Liver (tissue), 9 donors: ENCODE data around the gene NDRG2. TPM values are rescaled to one million over a fixed set of nuclear protein-coding genes. Genes with fewer than 3 reads are reported as not detected.
"Not testable (repeated sequence)": the region's sequence is repeated elsewhere in the genome, so short reads cannot be mapped to it uniquely, and the experiment has no call there.

Experiments
- DNase-seq: peaks from one replicate; pipeline ENCODE4 v3.0.0-alpha.2; 2017; ENCODE audit warnings: low spot score
- H3K27ac ChIP-seq, 2 donors: one replicate each; pipeline ENCODE4 v1.7.0; 2013; ENCODE audit warnings: inconsistent platforms in 2 of 2, low read length in 2 of 2, control low read depth in 1 of 2, low read depth in 1 of 2, mild to moderate bottlenecking in 1 of 2
- H3K27me3 ChIP-seq, 4 donors: one replicate each; pipeline versions ENCODE4 v1.6.1 to v1.7.0; 2013; ENCODE audit warnings: low read length in 3 of 4, inconsistent platforms in 1 of 4, mild to moderate bottlenecking in 1 of 4, moderate library complexity in 1 of 4; ENCODE audit not compliant: control insufficient read depth in 4 of 4, insufficient read depth in 4 of 4
- H3K36me3 ChIP-seq, 4 donors: one replicate each; pipeline versions ENCODE4 v1.6.1 to v1.7.0; 2013; ENCODE audit warnings: low read length in 3 of 4, mild to moderate bottlenecking in 3 of 4, low read depth in 1 of 4, moderate library complexity in 1 of 4; ENCODE audit not compliant: control insufficient read depth in 4 of 4, insufficient read depth in 3 of 4
- H3K4me1 ChIP-seq, 4 donors: one replicate each; pipeline versions ENCODE4 v1.6.1 to v1.7.0; 2013; ENCODE audit warnings: low read length in 3 of 4, mild to moderate bottlenecking in 3 of 4, moderate library complexity in 1 of 4; ENCODE audit not compliant: control insufficient read depth in 4 of 4, insufficient read depth in 4 of 4
- H3K4me3 ChIP-seq, 3 donors: one replicate each; pipeline versions ENCODE4 v1.6.1 to v1.7.0; 2013; ENCODE audit warnings: low read length in 3 of 3, control low read depth in 1 of 3, low read depth in 1 of 3, mild to moderate bottlenecking in 1 of 3
- H3K9ac ChIP-seq, 2 donors: one replicate each; pipeline ENCODE4 v1.7.0; 2013; ENCODE audit warnings: low read length in 2 of 2, mild to moderate bottlenecking in 2 of 2, moderate library complexity in 2 of 2, control low read depth in 1 of 2, low read depth in 1 of 2
- H3K9me3 ChIP-seq, 4 donors: one replicate each; pipeline versions ENCODE4 v1.6.1 to v1.7.0; 2013; ENCODE audit warnings: low read length in 3 of 4; ENCODE audit not compliant: control insufficient read depth in 4 of 4
- ATF3 ChIP-seq: IDR thresholded peaks from 2 replicates; pipeline ENCODE4 v1.6.1; 2016; ENCODE audit warnings: antibody characterized with exemption
- CTCF ChIP-seq: fragments of 150-350 bp; IDR thresholded peaks from 2 replicates; pipeline ENCODE4 v1.5.1; 2017; ENCODE audit warnings: improper control_type of control experiment, low read depth, low read length; ENCODE audit not compliant: missing input control
- EGR1 ChIP-seq, 2 donors: IDR thresholded peaks; 2 replicates each; pipeline ENCODE4 v1.6.1; 2016 to 2018; ENCODE audit warnings: antibody characterized with exemption in 2 of 2, low read depth in 2 of 2
- FOXA1 ChIP-seq: IDR thresholded peaks from 2 replicates; pipeline ENCODE4 v1.6.1; 2016; ENCODE audit warnings: antibody characterized with exemption
- FOXA2 ChIP-seq: IDR thresholded peaks from 2 replicates; pipeline ENCODE4 v1.6.1; 2016; ENCODE audit warnings: antibody characterized with exemption
- GABPA ChIP-seq, 2 donors: IDR thresholded peaks in 1 of 2; conservative IDR thresholded peaks in 1 of 2; 2 replicates each; pipeline ENCODE4 v1.6.1; 2016; ENCODE audit warnings: antibody characterized with exemption in 2 of 2, mild to moderate bottlenecking in 1 of 2, moderate library complexity in 1 of 2
- HNF4A ChIP-seq, 2 donors: conservative IDR thresholded peaks; 2 replicates each; pipeline ENCODE4 v1.6.1; 2016; ENCODE audit warnings: antibody characterized with exemption in 2 of 2, mild to moderate bottlenecking in 2 of 2
- HNF4G ChIP-seq: IDR thresholded peaks from 2 replicates; pipeline ENCODE4 v1.6.1; 2016; ENCODE audit warnings: antibody characterized with exemption
- JUND ChIP-seq, 2 donors: IDR thresholded peaks; 2 replicates each; pipeline ENCODE4 v1.6.1; 2016; ENCODE audit warnings: antibody characterized with exemption in 2 of 2
- MAX ChIP-seq: IDR thresholded peaks from 2 replicates; pipeline ENCODE4 v1.6.1; 2016; ENCODE audit warnings: antibody characterized with exemption
- NR2F2 ChIP-seq: IDR thresholded peaks from 2 replicates; pipeline ENCODE4 v1.6.1; 2016; ENCODE audit warnings: antibody characterized with exemption
- RAD21 ChIP-seq, 2 donors: IDR thresholded peaks; 2 replicates each; pipeline ENCODE4 v1.6.1; 2016; ENCODE audit warnings: antibody characterized with exemption in 2 of 2, mild to moderate bottlenecking in 2 of 2
- REST ChIP-seq: IDR thresholded peaks from 2 replicates; pipeline ENCODE4 v1.6.1; 2016; ENCODE audit warnings: antibody characterized with exemption, mild to moderate bottlenecking
- RXRA ChIP-seq, 2 donors: IDR thresholded peaks; 2 replicates each; pipeline ENCODE4 v1.6.1; 2017 to 2018; ENCODE audit warnings: antibody characterized with exemption in 2 of 2, mild to moderate bottlenecking in 1 of 2
- SP1 ChIP-seq: IDR thresholded peaks from 2 replicates; pipeline ENCODE4 v1.6.1; 2018; ENCODE audit warnings: antibody characterized with exemption, mild to moderate bottlenecking
- TAF1 ChIP-seq: conservative IDR thresholded peaks from 2 replicates; pipeline ENCODE4 v1.6.1; 2016; ENCODE audit warnings: antibody characterized with exemption, mild to moderate bottlenecking
- YY1 ChIP-seq: IDR thresholded peaks from 2 replicates; pipeline ENCODE4 v1.6.1; 2016; ENCODE audit warnings: antibody characterized with exemption, mild to moderate bottlenecking
- ZBTB33 ChIP-seq: IDR thresholded peaks from 2 replicates; pipeline ENCODE4 v1.6.1; 2016; ENCODE audit warnings: antibody characterized with exemption
- WGBS: extraction: QIAGEN DNeasy Blood & Tissue Kit; methylation state at CpG from one replicate; pipeline ENCODE4 v1.1.7; 2013; 5-methylcytosine and 5-hydroxymethylcytosine counted together
- polyA plus RNA-seq, 2 donors: library from polyadenylated mRNA; stranded (reverse) in 1 of 2; unstranded in 1 of 2; fragments of 200-250 nt in 1 of 2; fragments of >200 nt in 1 of 2; fragmentation: Nextera tagmentation in 1 of 2; extraction: Ambion mirVana in 1 of 2; gene quantifications; one replicate each; pipeline versions ENCODE4 v1.2.1 to v1.2.3, GENCODE V29; 2013 to 2015
- total RNA-seq, 2 donors: library from RNA; depleted of rRNA; stranded (reverse); fragments of >200 nt; gene quantifications; one replicate each; pipeline ENCODE4 v1.2.3, GENCODE V29; 2014
- donor health status: healthy.
- donor health status: healthy.
- donor health status: healthy.
- donor health status: healthy.
- donor health status: healthy.

The NDRG2 gene
- total and polyA plus RNA-seq, 4 donors: 72.9 to 191 (median 132) TPM

GRCh38 chr14:20986811-20987210 is 38.0 kb downstream of the NDRG2 start (continued):
- no peak for TF ChIP-seq REST
- TF ChIP-seq RXRA (IDR thresholded peaks at IDR 0.05): no peak
- TF ChIP-seq RAD21 (IDR thresholded peaks at IDR 0.05): no peak

GRCh38 chr14:20985650-20986049 is 39.2 kb downstream of the NDRG2 start:
- H3K9ac ChIP-seq, H3K9me3 ChIP-seq, H3K27ac ChIP-seq, H3K36me3 ChIP-seq, DNase-seq, H3K27me3 ChIP-seq, H3K4me3 ChIP-seq: not testable (repeated sequence)
- WGBS: 93% methylated on average over 4 of the region's 4 CpGs
- H3K4me1 ChIP-seq: peaks cover 0 to 12% (median 9%) of the 10 kb centered on the region in 4 donors

GRCh38 chr14:20982646-20983369 is 42.1 kb downstream of the NDRG2 start:
- TF ChIP-seq ATF3: no peak
- no peak for TF ChIP-seq JUND (IDR thresholded peaks at IDR 0.05)
- TF ChIP-seq GABPA (IDR thresholded peaks at IDR 0.05 in 1 of 2, conservative IDR thresholded peaks at IDR 0.05 in 1 of 2): no peak
- TF ChIP-seq YY1: no peak
- TF ChIP-seq RAD21 (IDR thresholded peaks at IDR 0.05): no peak
- no peak for TF ChIP-seq HNF4G
- no peak for TF ChIP-seq HNF4A (conservative IDR thresholded peaks at IDR 0.05)
- TF ChIP-seq RXRA (IDR thresholded peaks at IDR 0.05): no peak
- no peak for TF ChIP-seq MAX
- TF ChIP-seq NR2F2: no peak
- no peak for TF ChIP-seq FOXA2
- no peak for TF ChIP-seq ZBTB33
- TF ChIP-seq EGR1 (IDR thresholded peaks at IDR 0.05; ENCODE audit: low read depth in 2 of 2): no peak
- no peak for TF ChIP-seq FOXA1
- TF ChIP-seq SP1: no peak
- TF ChIP-seq TAF1: no peak
- no peak for TF ChIP-seq CTCF
- TF ChIP-seq REST: no peak
- no peak for DNase-seq
- Histone ChIP-seq H3K27ac (no peak overlapping the region), H3K4me3 (no peak overlapping the region), H3K36me3 (no peaks in the 10 kb centered on the region), H3K9ac (no peak overlapping the region), H3K27me3 (peaks cover 0 to 3% (median 0%) of the 10 kb centered on the region in 4 donors), H3K4me1 (no peaks in the 10 kb centered on the region), H3K9me3 (no peaks in the 10 kb centered on the region)
- WGBS: 82% methylated on average over 2 of the region's 2 CpGs
